Hepatocyte (in vitro differentiated cells): ENCODE data around the gene UBIAD1. TPM values are rescaled to one million over a fixed set of nuclear protein-coding genes. Genes with fewer than 3 reads are reported as not detected.

Source experiments
- DNase-seq: peaks from one replicate; pipeline ENCODE4 v3.0.0-alpha.2; 2016; ENCODE audit warnings: low spot score
- H2AFZ ChIP-seq: fragments of 200-600 bp; sonication (generic); 2 replicates; pipeline ENCODE4 v1.6.0; 2016; ENCODE audit warnings: antibody characterized with exemption, mild to moderate bottlenecking
- H3K27ac ChIP-seq: fragments of 200-600 bp; sonication (generic); 2 replicates; pipeline ENCODE4 v1.5.1; 2016; ENCODE audit warnings: mild to moderate bottlenecking
- H3K27me3 ChIP-seq: fragments of 200-600 bp; sonication (generic); 2 replicates; pipeline ENCODE4 v1.6.1; 2016
- H3K36me3 ChIP-seq: fragments of 200-600 bp; sonication (generic); replicated peaks from 2 replicates; pipeline ENCODE4 v1.5.1; 2016; ENCODE audit warnings: low read depth; ENCODE audit not compliant: insufficient read depth
- H3K4me1 ChIP-seq: fragments of 200-600 bp; sonication (generic); 2 replicates; pipeline ENCODE4 v1.5.1; 2016; ENCODE audit warnings: mild to moderate bottlenecking, moderate library complexity; ENCODE audit not compliant: insufficient read depth
- H3K4me2 ChIP-seq: fragments of 200-600 bp; sonication (generic); 2 replicates; pipeline ENCODE4 v1.6.0; 2016
- H3K4me3 ChIP-seq: fragments of 200-600 bp; sonication (generic); 2 replicates; pipeline ENCODE4 v1.5.1; 2016; ENCODE audit warnings: mild to moderate bottlenecking
- H3K79me2 ChIP-seq: fragments of 200-600 bp; sonication (generic); 2 replicates; pipeline ENCODE4 v1.6.0; 2017; ENCODE audit warnings: mild to moderate bottlenecking
- H3K9me2 ChIP-seq: fragments of 200-600 bp; sonication (generic); replicated peaks from 2 replicates; pipeline ENCODE4 v1.6.0; 2017; ENCODE audit warnings: mild to moderate bottlenecking; ENCODE audit not compliant: insufficient read depth
- H3K9me3 ChIP-seq: fragments of 200-600 bp; sonication (generic); 2 replicates; pipeline ENCODE4 v1.5.1; 2016; ENCODE audit warnings: low read depth, mild to moderate bottlenecking
- H4K20me1 ChIP-seq: fragments of 200-600 bp; sonication (generic); 2 replicates; pipeline ENCODE4 v1.6.0; 2016; ENCODE audit warnings: mild to moderate bottlenecking; ENCODE audit not compliant: insufficient read depth, poor library complexity, severe bottlenecking
- EZH2 ChIP-seq: fragments of 200-600 bp; sonication (generic); IDR thresholded peaks from 2 replicates; pipeline ENCODE4 v1.6.1; 2016; ENCODE audit warnings: antibody characterized with exemption, mild to moderate bottlenecking, borderline replicate concordance
- EZH2phosphoT487 ChIP-seq: fragments of 200-600 bp; sonication (generic); IDR thresholded peaks from one replicate; pipeline ENCODE4 v1.6.1; 2018; ENCODE audit warnings: antibody characterized with exemption, mild to moderate bottlenecking, low read depth, moderate library complexity; ENCODE audit not compliant: unreplicated experiment, severe bottlenecking
- WGBS: methylation state at CpG from one replicate; pipeline ENCODE4 v1.1.6; 2016; ENCODE audit warnings: low lambda C conversion rate; ENCODE audit errors: missing lambda C conversion rate; 5-methylcytosine and 5-hydroxymethylcytosine counted together
- polyA plus RNA-seq: library from polyadenylated mRNA; unstranded; fragments of >200 nt; fragmentation: Nextera tagmentation; extraction: Ambion mirVana; gene quantifications from 2 replicates; pipeline ENCODE4 v1.2.1, GENCODE V29; 2016
- total RNA-seq: library from RNA; depleted of rRNA; stranded (reverse); fragments of >200 nt; gene quantifications from 2 replicates; pipeline ENCODE4 v1.2.3, GENCODE V29; 2014
- TF ChIP-seq, protein P1 (sequence below): fragments of 200-600 bp; sonication (generic); IDR thresholded peaks from 2 replicates; pipeline ENCODE4 v1.5.1; 2016; ENCODE audit warnings: antibody characterized with exemption, mild to moderate bottlenecking; ENCODE audit not compliant: poor library complexity

Gene UBIAD1
- total and polyA plus RNA-seq, 2 experiments from 2014 or later: 9.1 to 18.3 TPM

DNA sequence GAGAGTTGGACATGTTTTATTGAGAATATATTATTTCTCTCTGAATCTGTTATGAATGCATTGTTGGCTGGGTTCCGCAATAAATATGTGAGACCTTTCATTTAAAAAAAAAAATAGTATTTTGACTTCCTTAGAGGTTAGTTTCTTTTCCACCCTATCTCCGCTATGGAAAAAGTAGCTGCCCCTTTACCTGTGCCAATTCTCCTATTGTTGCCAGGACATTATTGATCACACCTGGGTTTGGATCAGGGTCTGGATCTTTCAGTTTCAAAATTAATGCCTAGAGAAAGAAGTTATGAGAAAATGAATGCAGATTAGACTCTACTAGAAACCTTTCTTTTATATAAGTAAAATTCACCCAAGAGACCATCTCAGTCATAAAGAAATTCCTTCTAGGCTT, 39.8 kb upstream of the UBIAD1 start:
- TF ChIP-seq EZH2phosphoT487 (no peak), EZH2 (no peak)
- TF ChIP-seq, protein P1, sequence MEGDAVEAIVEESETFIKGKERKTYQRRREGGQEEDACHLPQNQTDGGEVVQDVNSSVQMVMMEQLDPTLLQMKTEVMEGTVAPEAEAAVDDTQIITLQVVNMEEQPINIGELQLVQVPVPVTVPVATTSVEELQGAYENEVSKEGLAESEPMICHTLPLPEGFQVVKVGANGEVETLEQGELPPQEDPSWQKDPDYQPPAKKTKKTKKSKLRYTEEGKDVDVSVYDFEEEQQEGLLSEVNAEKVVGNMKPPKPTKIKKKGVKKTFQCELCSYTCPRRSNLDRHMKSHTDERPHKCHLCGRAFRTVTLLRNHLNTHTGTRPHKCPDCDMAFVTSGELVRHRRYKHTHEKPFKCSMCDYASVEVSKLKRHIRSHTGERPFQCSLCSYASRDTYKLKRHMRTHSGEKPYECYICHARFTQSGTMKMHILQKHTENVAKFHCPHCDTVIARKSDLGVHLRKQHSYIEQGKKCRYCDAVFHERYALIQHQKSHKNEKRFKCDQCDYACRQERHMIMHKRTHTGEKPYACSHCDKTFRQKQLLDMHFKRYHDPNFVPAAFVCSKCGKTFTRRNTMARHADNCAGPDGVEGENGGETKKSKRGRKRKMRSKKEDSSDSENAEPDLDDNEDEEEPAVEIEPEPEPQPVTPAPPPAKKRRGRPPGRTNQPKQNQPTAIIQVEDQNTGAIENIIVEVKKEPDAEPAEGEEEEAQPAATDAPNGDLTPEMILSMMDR: no peak
- H3K9me3 ChIP-seq: no peaks in the 10 kb centered on the region
- no peaks in the 10 kb centered on the region for H3K9me2 ChIP-seq
- H3K4me2 ChIP-seq: no peak overlapping the region
- H3K36me3 ChIP-seq: no peaks in the 10 kb centered on the region
- no peak overlapping the region for H2AFZ ChIP-seq
- DNase-seq: no peak
- H3K4me3 ChIP-seq: no peak overlapping the region
- no peaks in the 10 kb centered on the region for H3K4me1 ChIP-seq
- H3K27ac ChIP-seq: no peak overlapping the region
- WGBS: 100% methylated on average over 2 of the region's 2 CpGs
- H4K20me1 ChIP-seq: no peaks in the 10 kb centered on the region
- no peaks in the 10 kb centered on the region for H3K27me3 ChIP-seq
- no peaks in the 10 kb centered on the region for H3K79me2 ChIP-seq

DNA sequence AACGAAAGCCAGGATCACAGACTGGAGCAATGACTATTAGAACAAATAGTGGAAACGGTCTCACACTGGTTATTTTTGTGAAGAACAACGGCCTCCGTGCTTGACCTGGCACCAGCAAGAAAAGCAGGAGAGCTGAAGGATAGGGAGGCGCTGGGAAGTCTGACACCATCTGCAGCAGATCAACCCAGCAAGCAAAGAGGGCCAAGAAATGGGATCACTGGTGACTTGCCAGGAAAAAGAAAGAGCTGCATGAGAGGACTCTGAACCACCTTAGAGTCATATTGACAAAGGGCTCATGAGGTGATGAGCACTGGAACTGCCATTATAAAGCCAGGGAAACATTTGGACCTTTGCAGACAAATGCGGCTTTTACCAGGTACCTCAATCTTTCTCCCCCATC, 35.6 kb upstream of the UBIAD1 start:
- no peak overlapping the region for H3K4me3 ChIP-seq
- no peaks in the 10 kb centered on the region for H4K20me1 ChIP-seq
- no peaks in the 10 kb centered on the region for H3K79me2 ChIP-seq
- no peak overlapping the region for H3K4me2 ChIP-seq
- H2AFZ ChIP-seq: no peak overlapping the region
- no peaks in the 10 kb centered on the region for H3K9me2 ChIP-seq
- no peaks in the 10 kb centered on the region for H3K36me3 ChIP-seq
- no peaks in the 10 kb centered on the region for H3K27me3 ChIP-seq
- no peak for DNase-seq
- TF ChIP-seq, protein P1: no peak
- TF ChIP-seq EZH2 (no peak), EZH2phosphoT487 (no peak)
- WGBS: 95% methylated on average over 6 of the region's 6 CpGs
- H3K9me3 ChIP-seq: no peaks in the 10 kb centered on the region
- H3K4me1 ChIP-seq: no peaks in the 10 kb centered on the region
- H3K27ac ChIP-seq: no peak overlapping the region

DNA sequence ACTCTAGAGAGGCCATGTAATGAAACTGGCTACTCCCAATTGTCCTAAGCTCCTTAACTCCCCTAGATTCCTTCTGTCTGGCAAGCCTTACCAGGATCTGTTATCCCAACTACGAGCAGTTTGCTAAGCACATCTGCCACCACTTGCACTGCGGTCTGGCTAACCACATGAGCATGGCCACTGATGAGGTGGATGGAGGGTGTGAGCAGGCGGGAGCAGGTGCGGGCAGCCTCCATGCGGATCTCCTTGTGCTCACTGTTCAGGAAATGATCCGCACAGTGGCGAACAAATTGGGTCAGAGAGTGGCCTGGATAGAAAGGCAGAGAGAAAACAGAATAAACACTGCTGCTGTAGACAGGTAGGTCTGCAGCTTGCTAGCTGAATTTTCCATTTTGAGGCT, 34.7 kb upstream of the UBIAD1 start:
- Histone ChIP-seq H3K36me3 (no peaks in the 10 kb centered on the region), H3K4me1 (no peaks in the 10 kb centered on the region), H3K79me2 (no peaks in the 10 kb centered on the region), H3K27me3 (no peaks in the 10 kb centered on the region), H4K20me1 (no peaks in the 10 kb centered on the region), H2AFZ (no peak overlapping the region), H3K4me3 (no peak overlapping the region), H3K27ac (no peak overlapping the region), H3K9me2 (no peaks in the 10 kb centered on the region), H3K4me2 (no peak overlapping the region), H3K9me3 (no peaks in the 10 kb centered on the region)
- no peak for DNase-seq
- TF ChIP-seq, protein P1: no peak
- TF ChIP-seq EZH2phosphoT487 (no peak), EZH2 (no peak)
- 97% methylated on average over 7 of the region's 7 CpGs for WGBS

DNA sequence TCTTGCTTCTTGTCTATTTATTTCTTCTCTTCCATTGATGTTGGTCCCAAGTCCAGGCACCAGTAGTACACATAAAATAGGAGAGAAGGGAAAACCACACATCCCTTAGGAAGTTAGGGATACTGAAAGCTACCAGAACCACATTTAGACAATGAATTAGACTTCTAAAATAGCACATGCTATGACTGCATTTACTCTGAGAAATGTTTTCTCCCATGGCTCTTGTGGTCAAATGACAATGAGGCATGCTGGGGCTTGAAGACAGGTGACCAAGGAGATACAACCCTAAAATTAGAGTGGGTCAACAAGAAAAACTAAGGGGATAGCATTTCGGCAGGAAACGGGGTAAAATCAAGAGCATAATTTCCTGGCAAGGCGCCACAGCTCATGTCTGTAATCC, 27.8 kb upstream of the UBIAD1 start:
- Histone ChIP-seq H3K27ac (no peak overlapping the region), H3K4me3 (no peak overlapping the region), H2AFZ (no peak overlapping the region), H3K9me3 (no peaks in the 10 kb centered on the region), H3K4me1 (no peaks in the 10 kb centered on the region), H4K20me1 (no peaks in the 10 kb centered on the region), H3K9me2 (no peaks in the 10 kb centered on the region), H3K27me3 (no peaks in the 10 kb centered on the region), H3K36me3 (no peaks in the 10 kb centered on the region), H3K4me2 (no peak overlapping the region), H3K79me2 (no peaks in the 10 kb centered on the region)
- WGBS: 91% methylated on average over 3 of the region's 3 CpGs
- DNase-seq: no peak
- TF ChIP-seq, protein P1: no peak
- TF ChIP-seq EZH2: no peak
- TF ChIP-seq EZH2phosphoT487: no peak
